Tibial nerve (tissue), 4 donors: ENCODE measurements around the gene COX19. TPM values are rescaled to one million over a fixed set of nuclear protein-coding genes. Genes with fewer than 3 reads are reported as not detected.

Experiments
- DNase-seq, 2 donors: peaks; one replicate each; pipeline ENCODE4 v3.0.0-alpha.2; 2019; ENCODE audit warnings: low spot score in 2 of 2
- H3K27ac ChIP-seq, 4 donors: fragments of 200-600 bp; sonication (generic) in 3 of 4; one replicate each; pipeline ENCODE4 v1.5.1; 2017 to 2019; ENCODE audit warnings: mild to moderate bottlenecking in 1 of 4
- H3K27me3 ChIP-seq, 2 donors: fragments of 200-600 bp; sonication (generic) in 1 of 2; one replicate each; pipeline versions ENCODE4 v1.5.1 to v1.6.0; 2017 to 2019
- H3K36me3 ChIP-seq, 3 donors: fragments of 200-600 bp; sonication (generic); one replicate each; pipeline ENCODE4 v1.5.1; 2018 to 2019
- H3K4me1 ChIP-seq, 4 donors: fragments of 200-600 bp; sonication (generic) in 3 of 4; one replicate each; pipeline ENCODE4 v1.5.1; 2017 to 2019
- H3K4me3 ChIP-seq, 4 donors: fragments of 200-600 bp; sonication (generic) in 3 of 4; one replicate each; pipeline ENCODE4 v1.5.1; 2017 to 2019; ENCODE audit warnings: mild to moderate bottlenecking in 1 of 4, moderate library complexity in 1 of 4
- H3K9me3 ChIP-seq, 4 donors: fragments of 200-600 bp; sonication (generic) in 3 of 4; one replicate each; pipeline ENCODE4 v1.5.1; 2017 to 2019
- EP300 ChIP-seq, 2 donors: sonication (generic); formaldehyde crosslinking; IDR thresholded peaks; one replicate each; pipeline ENCODE4 v1.6.1; 2017; ENCODE audit warnings: antibody characterized with exemption in 2 of 2, mild to moderate bottlenecking in 1 of 2
- POLR2A ChIP-seq, 2 donors: fragments of 450-650 bp; IDR thresholded peaks; one replicate each; pipeline ENCODE4 v1.6.1; 2017; ENCODE audit warnings: antibody characterized with exemption in 2 of 2, mild to moderate bottlenecking in 2 of 2, moderate library complexity in 2 of 2
- WGBS, 2 donors: methylation state at CpG; one replicate each; pipeline ENCODE4 v1.1.5; 2018; 5-methylcytosine and 5-hydroxymethylcytosine counted together
- total RNA-seq, 4 donors: library from RNA; depleted of rRNA; stranded (reverse); fragments of >200 nt; gene quantifications; one replicate each; pipeline ENCODE4 v1.1.0, GENCODE V29; 2016
- TF ChIP-seq, protein P1 (sequence below), 5 experiments: fragments of 200-600 bp in 3 of 5; fragments of 450-650 bp in 2 of 5; sonication (generic) in 3 of 5; IDR thresholded peaks; one replicate each; pipeline ENCODE4 v1.5.1; 2016 to 2019; ENCODE audit warnings: antibody characterized with exemption in 5 of 5, mild to moderate bottlenecking in 3 of 5, moderate library complexity in 2 of 5

Gene COX19
- total RNA-seq, 4 donors from 2014 or later = 10.8 to 21.3 (median 11.2) TPM

DNA sequence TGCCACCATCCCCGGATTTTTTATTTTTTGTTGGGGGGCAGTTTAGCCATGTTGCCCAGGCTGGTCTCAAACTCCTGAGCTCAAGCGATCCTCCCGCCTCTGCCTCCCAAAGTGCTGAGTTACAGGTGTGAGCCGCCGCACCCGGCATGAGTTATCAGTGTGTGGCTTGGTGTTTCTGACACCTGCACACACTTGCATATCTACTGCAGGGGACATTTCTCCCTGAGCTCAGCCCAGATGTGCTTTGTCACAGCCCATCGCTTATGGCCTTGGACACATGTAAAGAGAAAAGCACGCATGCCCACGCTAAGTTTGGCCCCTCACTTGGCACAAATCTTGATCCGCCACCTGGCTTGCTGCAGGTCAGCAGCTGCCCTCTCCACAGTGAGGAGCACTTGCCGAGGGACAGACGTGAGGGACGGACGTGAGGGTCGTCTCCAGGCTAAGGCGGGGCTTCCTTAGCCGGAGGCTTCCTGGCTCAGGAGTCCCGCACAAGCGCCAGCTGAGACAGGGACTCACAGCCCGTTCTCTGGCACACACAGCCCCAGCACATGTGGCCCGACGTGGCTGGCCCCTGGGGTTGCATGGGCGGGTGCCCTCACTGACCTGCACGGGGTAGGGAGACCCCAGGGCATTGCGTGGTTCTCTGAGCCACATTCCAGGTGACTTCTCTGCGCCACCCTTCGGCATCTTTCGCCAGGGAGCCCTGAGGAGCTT lies 19.4 kb upstream of the COX19 start:
- TF ChIP-seq EP300 (IDR thresholded peaks at IDR 0.05) = no peak
- TF ChIP-seq, protein P1, sequence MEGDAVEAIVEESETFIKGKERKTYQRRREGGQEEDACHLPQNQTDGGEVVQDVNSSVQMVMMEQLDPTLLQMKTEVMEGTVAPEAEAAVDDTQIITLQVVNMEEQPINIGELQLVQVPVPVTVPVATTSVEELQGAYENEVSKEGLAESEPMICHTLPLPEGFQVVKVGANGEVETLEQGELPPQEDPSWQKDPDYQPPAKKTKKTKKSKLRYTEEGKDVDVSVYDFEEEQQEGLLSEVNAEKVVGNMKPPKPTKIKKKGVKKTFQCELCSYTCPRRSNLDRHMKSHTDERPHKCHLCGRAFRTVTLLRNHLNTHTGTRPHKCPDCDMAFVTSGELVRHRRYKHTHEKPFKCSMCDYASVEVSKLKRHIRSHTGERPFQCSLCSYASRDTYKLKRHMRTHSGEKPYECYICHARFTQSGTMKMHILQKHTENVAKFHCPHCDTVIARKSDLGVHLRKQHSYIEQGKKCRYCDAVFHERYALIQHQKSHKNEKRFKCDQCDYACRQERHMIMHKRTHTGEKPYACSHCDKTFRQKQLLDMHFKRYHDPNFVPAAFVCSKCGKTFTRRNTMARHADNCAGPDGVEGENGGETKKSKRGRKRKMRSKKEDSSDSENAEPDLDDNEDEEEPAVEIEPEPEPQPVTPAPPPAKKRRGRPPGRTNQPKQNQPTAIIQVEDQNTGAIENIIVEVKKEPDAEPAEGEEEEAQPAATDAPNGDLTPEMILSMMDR (IDR thresholded peaks at IDR 0.05) = no peak
- TF ChIP-seq POLR2A (IDR thresholded peaks at IDR 0.05) = no peak
- WGBS, 2 donors = 70 to 77% methylated on average over 21 to 28 of the region's 28 CpGs
- H3K9me3 ChIP-seq = no peaks in the 10 kb centered on the region
- peaks cover 0 to 36% (median 0%) of the 10 kb centered on the region in 3 donors for H3K36me3 ChIP-seq
- no peak overlapping the region for H3K4me3 ChIP-seq
- peak overlapping the region in 3 of 4 donors; percentile 64 to 84 (median 81) for H3K27ac ChIP-seq
- peaks cover 0 to 4% of the 10 kb centered on the region in 2 donors for H3K27me3 ChIP-seq
- DNase-seq = no peak
- peaks cover 0 to 68% (median 19%) of the 10 kb centered on the region in 4 donors for H3K4me1 ChIP-seq

DNA sequence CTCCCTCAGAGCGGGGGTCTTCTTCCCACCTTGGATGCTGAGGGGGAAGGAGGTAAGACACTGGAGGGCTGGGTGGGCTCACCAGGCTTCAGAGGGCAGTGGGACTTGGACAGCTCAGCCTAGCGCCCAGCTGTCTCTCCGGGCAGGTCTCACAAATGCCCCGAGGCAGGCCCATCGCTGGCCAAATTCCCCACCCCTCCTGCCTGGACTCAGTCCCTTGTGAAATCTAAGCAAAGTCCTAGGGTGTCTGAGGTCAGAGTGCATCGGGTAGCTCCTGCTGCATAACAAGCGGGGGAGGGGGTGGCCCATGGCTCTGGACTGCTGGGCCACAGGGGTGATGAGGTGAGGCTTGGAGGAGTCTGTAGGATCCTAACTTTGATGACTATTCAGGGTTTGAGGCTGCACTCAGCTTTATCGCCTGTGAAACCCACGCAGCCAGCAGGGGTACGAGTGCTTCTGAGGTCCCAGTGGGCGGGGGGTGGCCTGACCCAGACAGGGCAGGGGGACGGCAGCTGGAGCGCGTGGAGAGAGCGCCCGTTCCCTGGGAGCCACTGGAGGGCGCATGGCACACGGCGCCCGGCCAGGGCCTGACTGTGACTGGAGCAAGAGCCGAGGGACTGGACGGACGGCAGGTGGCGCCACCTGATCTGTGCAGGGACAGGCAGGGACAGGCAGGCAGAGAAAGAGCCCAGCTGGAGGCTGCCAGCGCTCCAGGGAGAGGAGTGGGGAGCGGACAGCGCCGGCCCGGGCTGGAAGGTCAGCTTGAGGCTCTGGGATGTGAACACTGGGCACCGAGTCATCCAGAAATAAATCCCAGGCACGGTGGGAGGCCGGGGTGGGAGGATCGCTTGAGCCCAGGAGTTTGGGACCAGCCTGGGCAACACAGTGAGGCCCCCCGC lies 17.6 kb upstream of the COX19 start:
- H3K4me3 ChIP-seq = no peak overlapping the region
- H3K27ac ChIP-seq = peak overlapping the region; percentile 33 to 84 (median 56)
- WGBS, 2 donors = 5 to 27% methylated on average over 27 to 28 of the region's 34 CpGs
- peaks cover 0 to 33% (median 0%) of the 10 kb centered on the region in 3 donors for H3K36me3 ChIP-seq
- TF ChIP-seq POLR2A (IDR thresholded peaks at IDR 0.05) (peak in 1 of 2 donors; percentile 31), EP300 (IDR thresholded peaks at IDR 0.05) (peak; percentile 21 to 84)
- TF ChIP-seq, protein P1 (IDR thresholded peaks at IDR 0.05) = peak; percentile 99 to 100 (median 100)
- no peaks in the 10 kb centered on the region for H3K9me3 ChIP-seq
- peaks cover 0 to 18% of the 10 kb centered on the region in 2 donors for H3K27me3 ChIP-seq
- H3K4me1 ChIP-seq = peaks cover 0 to 75% (median 24%) of the 10 kb centered on the region in 4 donors
- DNase-seq = peak; percentile 92 to 93

DNA sequence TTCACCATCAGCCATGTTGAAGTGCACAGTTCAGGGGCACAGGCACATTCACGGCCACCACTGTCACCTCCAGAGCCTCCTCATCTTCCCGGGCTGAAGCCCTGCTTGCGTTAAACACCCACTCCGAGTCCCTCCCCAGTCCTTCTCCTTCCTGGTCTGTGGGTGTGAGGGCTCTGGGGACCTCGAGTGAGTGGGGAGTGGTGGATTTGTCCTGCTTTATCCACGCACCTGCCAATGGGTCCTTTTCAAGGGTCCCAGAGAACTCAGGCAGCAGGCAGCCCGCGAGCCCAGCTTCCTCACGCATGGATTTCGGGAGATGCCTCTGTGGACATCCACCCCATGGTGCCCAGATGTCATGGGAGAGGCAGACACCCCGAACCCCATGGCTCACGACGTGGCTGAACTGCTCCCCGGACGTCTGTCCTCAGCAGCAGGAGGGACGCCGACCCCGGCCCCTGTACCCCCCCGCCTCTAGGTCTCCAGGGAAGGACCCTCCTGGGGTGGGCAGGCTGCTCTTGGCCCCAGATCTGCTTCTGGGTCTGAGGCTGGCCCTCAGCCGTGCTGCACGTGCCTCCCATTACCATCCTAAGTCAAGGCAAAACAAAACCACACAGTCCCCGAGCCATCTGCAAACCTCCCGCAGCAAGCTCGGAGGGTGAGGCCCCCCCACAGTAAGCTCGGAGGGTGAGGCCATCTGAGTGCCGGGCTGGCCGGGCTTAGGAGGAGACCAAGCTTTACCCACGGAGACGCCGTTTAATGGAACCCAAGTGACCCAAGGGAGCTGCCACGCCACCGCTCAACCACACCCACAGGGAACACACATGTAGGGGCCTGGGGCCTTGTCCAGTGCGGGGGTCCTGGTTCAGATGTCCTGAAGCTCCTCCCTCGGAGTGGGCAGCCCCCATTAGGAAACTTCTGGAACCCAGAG lies 16.6 kb upstream of the COX19 start:
- Histone ChIP-seq H3K4me1 (peaks cover 0 to 69% (median 16%) of the 10 kb centered on the region in 4 donors), H3K36me3 (peaks cover 0 to 24% (median 0%) of the 10 kb centered on the region in 3 donors), H3K9me3 (no peaks in the 10 kb centered on the region), H3K4me3 (no peak overlapping the region), H3K27me3 (peaks cover 0 to 27% of the 10 kb centered on the region in 2 donors), H3K27ac (peak overlapping the region in 1 of 4 donors; percentile 84)
- DNase-seq = no peak
- TF ChIP-seq, protein P1 (IDR thresholded peaks at IDR 0.05) = no peak
- 53 to 55% methylated on average over 30 to 32 of the region's 34 CpGs for WGBS, 2 donors

GRCh38 chr7:990933-991728 lies 15.8 kb upstream of the COX19 start:
- H3K9me3 ChIP-seq = no peaks in the 10 kb centered on the region
- no peak for DNase-seq
- peak overlapping the region in 1 of 4 donors; percentile 84 for H3K27ac ChIP-seq
- 55% methylated on average over 25 to 28 of the region's 35 CpGs for WGBS, 2 donors
- peaks cover 0 to 15% (median 0%) of the 10 kb centered on the region in 3 donors for H3K36me3 ChIP-seq
- peaks cover 0 to 34% of the 10 kb centered on the region in 2 donors for H3K27me3 ChIP-seq
- TF ChIP-seq, protein P1 (IDR thresholded peaks at IDR 0.05) = no peak
- TF ChIP-seq POLR2A (IDR thresholded peaks at IDR 0.05) (no peak), EP300 (IDR thresholded peaks at IDR 0.05) (no peak)
- peaks cover 0 to 64% (median 16%) of the 10 kb centered on the region in 4 donors for H3K4me1 ChIP-seq
- H3K4me3 ChIP-seq = no peak overlapping the region
